NCI-H187 treated with DMSO at 0.1 percent for 48 hours (cell line): ENCODE data around the gene SCAPER.
"Not testable (repeated sequence)": the region's sequence is repeated elsewhere in the genome, so short reads cannot be mapped to it uniquely, and the experiment has no call there.

Experiments used
- DNase-seq: peaks from one replicate; lab custom pipeline; 2025; lab: John Stamatoyannopoulos, UW

The SCAPER gene

GRCh38 chr15:76321602-76322001 is 583.5 kb downstream of the SCAPER start:
- DNase-seq, result no peak

- no peak for DNase-seq
Observed at GRCh38 chr15:76321171-76321570, 584.0 kb downstream of the SCAPER start.

GRCh38 chr15:76320012-76320411 is 585.1 kb downstream of the SCAPER start:
- no peak for DNase-seq

GRCh38 chr15:76313731-76314130 is 591.4 kb downstream of the SCAPER start:
- no peak for DNase-seq

GRCh38 chr15:76313175-76313567 is 592.0 kb downstream of the SCAPER start:
- DNase-seq, result not testable (repeated sequence)

- no peak for DNase-seq
Observed at GRCh38 chr15:76312540-76313174, 592.5 kb downstream of the SCAPER start.

GRCh38 chr15:76311100-76311953 is 593.8 kb downstream of the SCAPER start, which contains the start of gene ETFA:
Gene ETFA (minus strand): TSS chr15:76311469. CDS start chr15:76311388, 81 bp downstream.
- DNase-seq, result peak; percentile 35

GRCh38 chr15:76310475-76311099 is 594.6 kb downstream of the SCAPER start:
- no peak for DNase-seq

- no peak for DNase-seq
Observed at GRCh38 chr15:76309601-76310330, 595.4 kb downstream of the SCAPER start.

- no peak for DNase-seq
Observed at GRCh38 chr15:76303909-76304308, 601.2 kb downstream of the SCAPER start.

- DNase-seq, result no peak
Observed at GRCh38 chr15:76299786-76300185, 605.4 kb downstream of the SCAPER start.

- DNase-seq, result no peak
Observed at GRCh38 chr15:76298986-76299385, 606.2 kb downstream of the SCAPER start.

GRCh38 chr15:76297951-76298350 is 607.2 kb downstream of the SCAPER start:
- DNase-seq, result not testable (repeated sequence)
